GM12878 (cell line): ENCODE measurements around the gene OSBPL2. TPM values are rescaled to one million over a fixed set of nuclear protein-coding genes. Genes with fewer than 3 reads are reported as not detected.

Experiments
- ATAC-seq: fragments of 200-7000 bp; cut with Tn5 transposase; 3 replicates; pipeline ENCODE4 v1.9.1; 2020; ENCODE audit warnings: mild to moderate bottlenecking, moderate library complexity
- BruUV-seq: library from RNA; stranded (reverse); fragments of 400-500 nt; replicated peaks from 2 replicates; lab custom pipeline; 2021; lab: Mats Ljungman, UMichigan
- CTCF ChIA-PET: fragments of 300-600 bp; sonication (Branson Sonifier 250); formaldehyde crosslinking; extraction: SDS; loops from one replicate; lab custom pipeline; 2021; ENCODE audit warnings: inconsistent platforms; lab: Yijun Ruan, JAX
- POLR2A ChIA-PET: fragments of 350-600 bp; formaldehyde crosslinking; extraction: SDS; loops from one replicate; lab custom pipeline; 2021; ENCODE audit warnings: inconsistent platforms; lab: Charles Lee
- RAD21 ChIA-PET: fragments of 300-600 bp; sonication (Branson Sonifier 250); formaldehyde crosslinking; loops from one replicate; lab custom pipeline; 2023; ENCODE audit warnings: antibody characterized with exemption; ENCODE audit not compliant: unreplicated experiment; lab: Charles Lee
- SMC1A ChIA-PET: fragments of 300-600 bp; sonication (Branson Sonifier 250); formaldehyde crosslinking; loops from one replicate; lab custom pipeline; 2023; ENCODE audit not compliant: unreplicated experiment, uncharacterized antibody; lab: Charles Lee
- DNase-seq: peaks from one replicate; pipeline ENCODE4 v3.0.0-alpha.2; 2011; ENCODE audit warnings: low read depth, low spot score
- FAIRE-seq: peaks from 3 replicates; lab custom pipeline; 2011; peaks lifted over from hg19 to GRCh38; lab: Jason Lieb, UNC
- H2AFZ ChIP-seq: 2 replicates; pipeline ENCODE4 v1.6.0; 2011; ENCODE audit warnings: low read depth, low read length, control low read depth; ENCODE audit not compliant: control insufficient read depth
- H3K27ac ChIP-seq: 2 replicates; pipeline ENCODE4 v1.5.1; 2011; ENCODE audit warnings: control low read depth; ENCODE audit not compliant: control insufficient read depth, insufficient read depth
- H3K27me3 ChIP-seq, 2 experiments: replicated peaks in 1 of 2; 2 replicates each; pipeline versions ENCODE4 v1.6.0 to v1.6.1; 2011; ENCODE audit warnings: low read length in 1 of 2; ENCODE audit not compliant: control insufficient read depth in 2 of 2, insufficient read depth in 2 of 2
- H3K36me3 ChIP-seq, 2 experiments: 2 replicates each; pipeline ENCODE4 v1.5.1; 2011; ENCODE audit warnings: low read length in 1 of 2; ENCODE audit not compliant: control insufficient read depth in 2 of 2, insufficient read depth in 2 of 2
- H3K4me1 ChIP-seq: 2 replicates; pipeline ENCODE4 v1.6.1; 2011; ENCODE audit warnings: mild to moderate bottlenecking, low read length, moderate library complexity, mixed read lengths; ENCODE audit not compliant: control insufficient read depth, insufficient read depth
- H3K4me2 ChIP-seq: 2 replicates; pipeline ENCODE4 v1.6.0; 2011; ENCODE audit warnings: control low read depth; ENCODE audit not compliant: control insufficient read depth, insufficient read depth
- H3K4me3 ChIP-seq: fragments of 200-600 bp; sonication (generic); 2 replicates; pipeline ENCODE4 v1.5.1; 2016
- H3K79me2 ChIP-seq: 2 replicates; pipeline ENCODE4 v1.6.0; 2011; ENCODE audit warnings: low read length; ENCODE audit not compliant: control insufficient read depth, insufficient read depth
- H3K9ac ChIP-seq: 2 replicates; pipeline ENCODE4 v1.8.0; 2011; ENCODE audit warnings: low read length, control low read depth, mixed read lengths; ENCODE audit not compliant: control insufficient read depth, insufficient read depth
- H3K9me3 ChIP-seq: replicated peaks from 3 replicates; pipeline ENCODE4 v1.5.1; 2011; ENCODE audit warnings: mild to moderate bottlenecking, low read length; ENCODE audit not compliant: control insufficient read depth, insufficient read depth
- H4K20me1 ChIP-seq: 2 replicates; pipeline ENCODE4 v1.6.0; 2011; ENCODE audit not compliant: control insufficient read depth, insufficient read depth
- ASH2L ChIP-seq: fragments of 300-600, 200-600 bp; sonication (generic); IDR thresholded peaks from 2 replicates; pipeline ENCODE4 v1.6.1; 2017; ENCODE audit warnings: low read depth, mild to moderate bottlenecking, borderline replicate concordance
- GABPA ChIP-seq: IDR thresholded peaks from 2 replicates; pipeline ENCODE4 v1.6.1; 2014; ENCODE audit warnings: antibody characterized with exemption, low read depth, mild to moderate bottlenecking, inconsistent platforms
- HCFC1 ChIP-seq: fragments of 150-350 bp; IDR thresholded peaks from 2 replicates; pipeline ENCODE4 v1.6.1; 2014; ENCODE audit warnings: low read length
- MEF2A ChIP-seq: IDR thresholded peaks from 2 replicates; pipeline ENCODE4 v1.6.1; 2011; ENCODE audit warnings: low read depth, mild to moderate bottlenecking, low read length, moderate library complexity; ENCODE audit not compliant: insufficient read depth
- MYC ChIP-seq: IDR thresholded peaks from 2 replicates; pipeline ENCODE4 v1.6.1; 2011; ENCODE audit warnings: mild to moderate bottlenecking, low read length, moderate library complexity, inconsistent platforms; ENCODE audit not compliant: insufficient read depth, insufficient replicate concordance, insufficient read length, severe bottlenecking
- NFYA ChIP-seq: IDR thresholded peaks from 2 replicates; pipeline ENCODE4 v1.6.1; 2011; ENCODE audit warnings: low read depth, mild to moderate bottlenecking, low read length, improper control_type of control experiment, borderline replicate concordance
- RAD21 ChIP-seq: IDR thresholded peaks from 2 replicates; pipeline ENCODE4 v1.6.1; 2011; ENCODE audit warnings: mild to moderate bottlenecking, low read depth, low read length, moderate library complexity; ENCODE audit not compliant: insufficient read depth
- RUNX3 ChIP-seq: IDR thresholded peaks from 2 replicates; pipeline ENCODE4 v1.6.1; 2012; ENCODE audit warnings: low read length, inconsistent platforms
- SIX5 ChIP-seq: IDR thresholded peaks from 2 replicates; pipeline ENCODE4 v1.6.1; 2011; ENCODE audit warnings: mild to moderate bottlenecking, low read depth, low read length, moderate library complexity; ENCODE audit not compliant: severe bottlenecking
- SMAD5 ChIP-seq: IDR thresholded peaks from 2 replicates; pipeline ENCODE4 v1.6.1; 2016; ENCODE audit warnings: antibody characterized with exemption, low read depth
- TAF1 ChIP-seq: IDR thresholded peaks from 2 replicates; pipeline ENCODE4 v1.6.1; 2011; ENCODE audit warnings: mild to moderate bottlenecking, low read depth, low read length, borderline replicate concordance
- ZNF622 ChIP-seq: fragments of 450-650 bp; IDR thresholded peaks from 2 replicates; pipeline ENCODE4 v1.6.1; 2017; ENCODE audit warnings: mild to moderate bottlenecking, inconsistent platforms
- WGBS: methylation state at CpG from one replicate; pipeline ENCODE4 v1.1.6; 2016; ENCODE audit warnings: low lambda C conversion rate; ENCODE audit not compliant: insufficient replicate concordance, insufficient coverage; ENCODE audit errors: missing lambda C conversion rate; 5-methylcytosine and 5-hydroxymethylcytosine counted together
- in situ Hi-C: fragments of 300-500 bp; cut with MboI; formaldehyde crosslinking; loops from 9 replicates; pipeline ENCODE4 v1.14.3; 2018; ENCODE audit warnings: mixed read lengths
- intact Hi-C: fragments of 100-400 bp; cut with micrococcal nuclease; formaldehyde crosslinking; loops from one replicate; pipeline ENCODE4 v1.14.2; 2022; ENCODE audit not compliant: unreplicated experiment
- polyA plus RNA-seq, 11 experiments: library from polyadenylated mRNA; depleted of rRNA in 4 of 11; unstranded in 6 of 11; stranded (reverse) in 5 of 11; fragments of >200 nt; fragmentation: Nextera tagmentation in 4 of 11; fragmentation: Illumina TruSeq in 1 of 11; extraction: Ambion mirVana in 4 of 11; extraction: Trizol in 1 of 11; gene quantifications; 1 replicate in 1 of 11; 2 replicates in 10 of 11; pipeline versions ENCODE4 v1.2.1 to v1.2.3, GENCODE V29; 2011 to 2016; ENCODE audit warnings: inconsistent platforms in 2 of 11, missing spikeins in 2 of 11, low read depth in 1 of 11
- total RNA-seq, 4 experiments: library from RNA; depleted of rRNA in 3 of 4; stranded (reverse); fragments of >200 nt in 3 of 4; fragmentation: Illumina TruSeq in 1 of 4; extraction: Trizol in 1 of 4; gene quantifications; 2 replicates each; pipeline versions ENCODE4 v1.2.1 to v1.2.3, GENCODE V29; 2013 to 2021
- TF ChIP-seq, protein P1 (sequence below): fragments of 450-650 bp; conservative IDR thresholded peaks from 2 replicates; pipeline ENCODE4 v1.6.1; 2017; ENCODE audit warnings: mild to moderate bottlenecking, moderate library complexity

OSBPL2 gene
- total and polyA plus RNA-seq, 10 of the 15 experiments (the other 5 are each of a cell fraction or from before 2014, with no cell fraction given), result 2.8 to 22.3 (median 14.7) TPM

DNA sequence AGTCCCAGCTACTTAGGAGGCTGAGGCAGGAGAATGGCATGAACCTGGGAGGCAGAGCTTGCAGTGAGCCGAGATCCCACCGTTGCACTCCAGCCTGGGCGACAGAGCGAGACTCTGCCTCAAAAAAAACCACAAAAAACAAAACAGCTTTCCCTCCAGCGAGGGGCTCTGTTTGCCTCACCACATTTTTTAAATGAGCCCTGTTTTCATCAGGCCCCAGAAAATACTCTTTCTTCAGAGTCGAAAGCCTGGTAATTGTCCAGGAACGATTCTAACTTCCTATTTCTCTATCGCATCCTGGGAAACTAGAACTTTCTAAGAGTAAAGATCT, 43.3 kb upstream of the OSBPL2 start:
- CTCF ChIA-PET, result interaction anchor here (0.8 kb wide), 1 partner anchor 184 kb away, joined by 3 read pairs; no protein-coding TSS in a partner anchor
- FAIRE-seq (no peak), ATAC-seq (peak; percentile 31), DNase-seq (no peak)
- intact Hi-C loops (no loop called here), in situ Hi-C loops (no loop called here)
- SMC1A ChIA-PET, result no interaction called here
- BruUV-seq, result no TSS peak
- no peaks in the 10 kb centered on the region for H3K79me2 ChIP-seq
- H3K9ac ChIP-seq, result no peak overlapping the region
- peaks cover 5% of the 10 kb centered on the region; the same call in 1 of the 2 replicates for H3K4me1 ChIP-seq
- peaks cover 14 to 16% of the 10 kb centered on the region in 2 experiments; a peak in 3 of 4 replicates for H3K36me3 ChIP-seq
- WGBS, result 4% methylated on average over 8 of the region's 8 CpGs
- H3K27me3 ChIP-seq, result no peaks in the 10 kb centered on the region
- no peaks in the 10 kb centered on the region for H4K20me1 ChIP-seq
- TF ChIP-seq ZNF622 (no peak), MYC (no peak), RUNX3 (no peak), GABPA (no peak), SIX5 (no peak), NFYA (no peak), HCFC1 (no peak), RAD21 (no peak), MEF2A (no peak), SMAD5 (no peak), TAF1 (no peak), ASH2L (no peak)
- TF ChIP-seq, protein P1, sequence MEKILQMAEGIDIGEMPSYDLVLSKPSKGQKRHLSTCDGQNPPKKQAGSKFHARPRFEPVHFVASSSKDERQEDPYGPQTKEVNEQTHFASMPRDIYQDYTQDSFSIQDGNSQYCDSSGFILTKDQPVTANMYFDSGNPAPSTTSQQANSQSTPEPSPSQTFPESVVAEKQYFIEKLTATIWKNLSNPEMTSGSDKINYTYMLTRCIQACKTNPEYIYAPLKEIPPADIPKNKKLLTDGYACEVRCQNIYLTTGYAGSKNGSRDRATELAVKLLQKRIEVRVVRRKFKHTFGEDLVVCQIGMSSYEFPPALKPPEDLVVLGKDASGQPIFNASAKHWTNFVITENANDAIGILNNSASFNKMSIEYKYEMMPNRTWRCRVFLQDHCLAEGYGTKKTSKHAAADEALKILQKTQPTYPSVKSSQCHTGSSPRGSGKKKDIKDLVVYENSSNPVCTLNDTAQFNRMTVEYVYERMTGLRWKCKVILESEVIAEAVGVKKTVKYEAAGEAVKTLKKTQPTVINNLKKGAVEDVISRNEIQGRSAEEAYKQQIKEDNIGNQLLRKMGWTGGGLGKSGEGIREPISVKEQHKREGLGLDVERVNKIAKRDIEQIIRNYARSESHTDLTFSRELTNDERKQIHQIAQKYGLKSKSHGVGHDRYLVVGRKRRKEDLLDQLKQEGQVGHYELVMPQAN, result no peak
- no peak overlapping the region for H3K4me2 ChIP-seq
- H3K27ac ChIP-seq, result no peak overlapping the region
- RAD21 ChIA-PET, result no interaction called here
- no peak overlapping the region for H2AFZ ChIP-seq
- H3K9me3 ChIP-seq, result no peaks in the 10 kb centered on the region
- H3K4me3 ChIP-seq, result no peak overlapping the region
- POLR2A ChIA-PET, result no interaction called here
